ENCODE measurements around the gene SOS1. TPM values are rescaled to one million over a fixed set of nuclear protein-coding genes. Genes with fewer than 3 reads are reported as not detected.
A peak's percentile ranks its signal among the peaks of the same experiment; 100 is the strongest.

The SOS1 gene
- total and polyA plus RNA-seq, 2 of the 13 experiments (the other 11 are each of a cell fraction or from before 2014, with no cell fraction given): 20.8 to 60.4 TPM

- TF ChIP-seq MLXIP (CRISPR knock-in tag; IDR thresholded peaks at IDR 0.05; ENCODE audit: borderline replicate concordance): no peak
- no peak for TF ChIP-seq TEAD2 (CRISPR knock-in tag; IDR thresholded peaks at IDR 0.05)
- 0 out of 2 replicates have a peak, but pooled peaks have one; percentile 17 for TF ChIP-seq ZNF777 (CRISPR knock-in tag; IDR thresholded peaks at IDR 0.05)
- TF ChIP-seq ZBTB21 (CRISPR knock-in tag; IDR thresholded peaks at IDR 0.05): no peak
- TF ChIP-seq GPN1 (CRISPR knock-in tag; IDR thresholded peaks at IDR 0.05; ENCODE audit: borderline replicate concordance): no peak
- TF ChIP-seq POLR2AphosphoS2 (IDR thresholded peaks at IDR 0.05; ENCODE audit: low read depth, low read length): 0 out of 2 replicates have a peak, but pooled peaks have one; percentile 27
- TF ChIP-seq ELF3 (CRISPR knock-in tag; IDR thresholded peaks at IDR 0.05): peak; percentile 29
- no peak for TF ChIP-seq PBX2 (CRISPR knock-in tag; IDR thresholded peaks at IDR 0.05)
- TF ChIP-seq ZSCAN25 (CRISPR knock-in tag; IDR thresholded peaks at IDR 0.05): no peak
- no peak for TF ChIP-seq ZNF10 (CRISPR knock-in tag; IDR thresholded peaks at IDR 0.05; ENCODE audit: borderline replicate concordance, low read depth)
- 0 out of 2 replicates have a peak, but pooled peaks have one; percentile 35 for TF ChIP-seq AFF4 (CRISPR knock-in tag; IDR thresholded peaks at IDR 0.05)
- TF ChIP-seq ZNF24 (IDR thresholded peaks at IDR 0.05): no peak
- TF ChIP-seq HNRNPK (IDR thresholded peaks at IDR 0.05; ENCODE audit: low read depth, low read length, poor library complexity, severe bottlenecking): no peak
- 0 out of 2 replicates have a peak, but pooled peaks have one; percentile 23 for TF ChIP-seq TFDP2 (CRISPR knock-in tag; IDR thresholded peaks at IDR 0.05)
- no peak for TF ChIP-seq DR1 (CRISPR knock-in tag; IDR thresholded peaks at IDR 0.05)
- no peak for TF ChIP-seq ZUFSP (CRISPR knock-in tag; IDR thresholded peaks at IDR 0.05; ENCODE audit: borderline replicate concordance)
- no peak for TF ChIP-seq FOXC1 (CRISPR knock-in tag; IDR thresholded peaks at IDR 0.05; ENCODE audit: borderline replicate concordance)
- TF ChIP-seq FOSL1 (CRISPR knock-in tag; IDR thresholded peaks at IDR 0.05; ENCODE audit: borderline replicate concordance): no peak
- TF ChIP-seq ZNF737 (CRISPR knock-in tag; IDR thresholded peaks at IDR 0.05; ENCODE audit: borderline replicate concordance): no peak
Observed at GRCh38 chr2:38981003-38981669, 139.7 kb downstream of the SOS1 start (continued).

Data from HepG2 (cell line).